Panc1 (cell line): ENCODE data around the gene PLEKHA7. TPM values are rescaled to one million over a fixed set of nuclear protein-coding genes. Genes with fewer than 3 reads are reported as not detected.

Experiments
- ATAC-seq: fragments of 200-7000 bp; cut with Tn5 transposase; 2 replicates; pipeline ENCODE4 v1.9.1; 2020; ENCODE audit warnings: mild to moderate bottlenecking, moderate library complexity
- BruUV-seq: library from RNA; stranded (reverse); fragments of 400-500 nt; replicated peaks from 2 replicates; lab custom pipeline; 2021; lab: Mats Ljungman, UMichigan
- CTCF ChIA-PET: fragments of 300-600 bp; sonication (Branson Sonifier 250); formaldehyde crosslinking; loops from one replicate; lab custom pipeline; 2022; ENCODE audit warnings: antibody characterized with exemption; lab: Charles Lee
- POLR2A ChIA-PET: fragments of 300-600 bp; sonication (Branson Sonifier 250); formaldehyde crosslinking; loops from one replicate; lab custom pipeline; 2022; ENCODE audit warnings: antibody characterized with exemption; lab: Charles Lee
- DNase-seq: peaks from one replicate; pipeline ENCODE4 v3.0.0-alpha.2; 2010; ENCODE audit warnings: low read depth, low spot score
- H3K27ac ChIP-seq: 2 replicates; pipeline ENCODE4 v1.5.1; 2011; ENCODE audit warnings: mild to moderate bottlenecking, low read length, inconsistent platforms
- H3K27me3 ChIP-seq: fragments of 200-500 bp; sonication (Bioruptor generic); 2 replicates; pipeline ENCODE4 v1.6.0; 2014; ENCODE audit warnings: low read length, inconsistent platforms; ENCODE audit not compliant: control insufficient read depth, insufficient read depth
- H3K36me3 ChIP-seq: fragments of 200-500 bp; sonication (Bioruptor generic); 2 replicates; pipeline ENCODE4 v1.5.1; 2014; ENCODE audit warnings: inconsistent platforms, mild to moderate bottlenecking, low read length, moderate library complexity; ENCODE audit not compliant: control insufficient read depth, insufficient read depth
- H3K4me1 ChIP-seq: 2 replicates; pipeline ENCODE4 v1.5.1; 2011; ENCODE audit warnings: inconsistent platforms, mild to moderate bottlenecking, low read length, moderate library complexity; ENCODE audit not compliant: control insufficient read depth, insufficient read depth
- H3K4me3 ChIP-seq, 2 experiments: 2 replicates each; pipeline ENCODE4 v1.5.1; 2011 to 2012; ENCODE audit warnings: low read depth in 2 of 2, low read length in 2 of 2, mild to moderate bottlenecking in 2 of 2, inconsistent platforms in 1 of 2, moderate library complexity in 1 of 2
- H3K9me3 ChIP-seq: fragments of 200-500 bp; sonication (Bioruptor generic); 2 replicates; pipeline ENCODE4 v1.5.1; 2014; ENCODE audit warnings: low read depth, mild to moderate bottlenecking, inconsistent platforms, low read length, moderate library complexity; ENCODE audit not compliant: control insufficient read depth, insufficient read depth
- CTCF ChIP-seq: fragments of 450-650 bp; IDR thresholded peaks from 2 replicates; pipeline ENCODE4 v1.5.1; 2017; ENCODE audit warnings: mild to moderate bottlenecking
- POLR2AphosphoS5 ChIP-seq: IDR thresholded peaks from 2 replicates; pipeline ENCODE4 v1.6.1; 2012; ENCODE audit warnings: mild to moderate bottlenecking, low read depth, low read length, moderate library complexity
- SIN3A ChIP-seq: IDR thresholded peaks from 2 replicates; pipeline ENCODE4 v1.6.1; 2012; ENCODE audit warnings: low read depth, mild to moderate bottlenecking, low read length, moderate library complexity, borderline replicate concordance; ENCODE audit not compliant: insufficient read depth
- TCF7L2 ChIP-seq: IDR thresholded peaks from 2 replicates; pipeline ENCODE4 v1.6.1; 2011; ENCODE audit warnings: mild to moderate bottlenecking, low read depth, low read length, inconsistent platforms
- in situ Hi-C: cut with HindIII; loops from 2 replicates; pipeline ENCODE4 v1.10.0; 2016; ENCODE audit warnings: low sequenced_read_pairs, low pct_unique_long_range_greater_than_20kb
- intact Hi-C: fragments of 100-400 bp; cut with micrococcal nuclease; formaldehyde crosslinking; loops from one replicate; pipeline ENCODE4 v1.10.0; 2022; ENCODE audit not compliant: unreplicated experiment
- total RNA-seq: library from RNA; stranded (reverse); gene quantifications from one replicate; pipeline ENCODE4 v1.2.1, GENCODE V29; 2021; ENCODE audit not compliant: unreplicated experiment
- TF ChIP-seq, protein P1 (sequence below), 2 experiments: IDR thresholded peaks; 2 replicates each; pipeline ENCODE4 v1.6.1; 2011 to 2012; ENCODE audit warnings: low read depth in 2 of 2, control low read depth in 1 of 2, low read length in 1 of 2, mild to moderate bottlenecking in 1 of 2, moderate library complexity in 1 of 2; ENCODE audit not compliant: insufficient read depth in 1 of 2

PLEKHA7 gene
- total RNA-seq, 1 experiment from 2014 or later, result 11.6 TPM

DNA sequence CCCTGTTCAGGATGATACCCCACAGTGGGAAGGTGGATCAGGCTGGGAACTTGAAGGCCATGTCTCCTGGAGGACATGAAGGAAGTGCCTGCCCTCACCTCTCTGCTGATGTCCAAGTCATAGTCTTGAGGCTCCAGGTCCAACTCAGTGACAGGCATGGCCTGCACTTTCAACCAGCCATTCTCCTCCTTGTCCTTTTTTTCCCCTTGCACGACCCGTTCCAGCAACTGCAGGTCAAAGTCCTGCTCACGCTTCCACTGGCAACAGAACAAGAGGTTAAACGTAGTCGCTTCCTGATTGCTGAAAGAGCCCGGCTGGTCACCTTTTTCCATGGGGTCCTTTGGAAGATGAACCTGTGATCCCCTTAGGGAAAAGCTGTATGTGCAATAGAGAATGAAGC is 228.1 kb downstream of the PLEKHA7 start:
- in situ Hi-C loops (no loop called here), intact Hi-C loops (loop anchor here (10.0 kb wide), 1 partner anchor 279 kb away; no protein-coding TSS in a partner anchor)
- DNase-seq (no peak), ATAC-seq (no peak)
- no peaks in the 10 kb centered on the region for H3K36me3 ChIP-seq
- no peak overlapping the region for H3K27ac ChIP-seq
- H3K9me3 ChIP-seq, result no peaks in the 10 kb centered on the region
- ChIA-PET POLR2A (interaction anchor here (0.6 kb wide), 1 partner anchor 32 kb away, joined by 3 read pairs; no protein-coding TSS in a partner anchor), CTCF (interaction anchor here (0.6 kb wide), 2 partner anchors 106 to 277 kb away, joined by 3 to 4 read pairs; no protein-coding TSS in a partner anchor)
- H3K4me3 ChIP-seq, result no peak overlapping the region
- peaks cover 4% of the 10 kb centered on the region; the same call in 1 of the 2 replicates for H3K4me1 ChIP-seq
- H3K27me3 ChIP-seq, result no peaks in the 10 kb centered on the region
- no TSS peak for BruUV-seq
- TF ChIP-seq CTCF (no peak), SIN3A (no peak), POLR2AphosphoS5 (no peak), TCF7L2 (no peak)
- TF ChIP-seq, protein P1, sequence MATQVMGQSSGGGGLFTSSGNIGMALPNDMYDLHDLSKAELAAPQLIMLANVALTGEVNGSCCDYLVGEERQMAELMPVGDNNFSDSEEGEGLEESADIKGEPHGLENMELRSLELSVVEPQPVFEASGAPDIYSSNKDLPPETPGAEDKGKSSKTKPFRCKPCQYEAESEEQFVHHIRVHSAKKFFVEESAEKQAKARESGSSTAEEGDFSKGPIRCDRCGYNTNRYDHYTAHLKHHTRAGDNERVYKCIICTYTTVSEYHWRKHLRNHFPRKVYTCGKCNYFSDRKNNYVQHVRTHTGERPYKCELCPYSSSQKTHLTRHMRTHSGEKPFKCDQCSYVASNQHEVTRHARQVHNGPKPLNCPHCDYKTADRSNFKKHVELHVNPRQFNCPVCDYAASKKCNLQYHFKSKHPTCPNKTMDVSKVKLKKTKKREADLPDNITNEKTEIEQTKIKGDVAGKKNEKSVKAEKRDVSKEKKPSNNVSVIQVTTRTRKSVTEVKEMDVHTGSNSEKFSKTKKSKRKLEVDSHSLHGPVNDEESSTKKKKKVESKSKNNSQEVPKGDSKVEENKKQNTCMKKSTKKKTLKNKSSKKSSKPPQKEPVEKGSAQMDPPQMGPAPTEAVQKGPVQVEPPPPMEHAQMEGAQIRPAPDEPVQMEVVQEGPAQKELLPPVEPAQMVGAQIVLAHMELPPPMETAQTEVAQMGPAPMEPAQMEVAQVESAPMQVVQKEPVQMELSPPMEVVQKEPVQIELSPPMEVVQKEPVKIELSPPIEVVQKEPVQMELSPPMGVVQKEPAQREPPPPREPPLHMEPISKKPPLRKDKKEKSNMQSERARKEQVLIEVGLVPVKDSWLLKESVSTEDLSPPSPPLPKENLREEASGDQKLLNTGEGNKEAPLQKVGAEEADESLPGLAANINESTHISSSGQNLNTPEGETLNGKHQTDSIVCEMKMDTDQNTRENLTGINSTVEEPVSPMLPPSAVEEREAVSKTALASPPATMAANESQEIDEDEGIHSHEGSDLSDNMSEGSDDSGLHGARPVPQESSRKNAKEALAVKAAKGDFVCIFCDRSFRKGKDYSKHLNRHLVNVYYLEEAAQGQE (IDR thresholded peaks at IDR 0.05; ENCODE audit: insufficient read depth in 1 of 2, low read depth in 2 of 2, low read length in 1 of 2), result no peak

DNA sequence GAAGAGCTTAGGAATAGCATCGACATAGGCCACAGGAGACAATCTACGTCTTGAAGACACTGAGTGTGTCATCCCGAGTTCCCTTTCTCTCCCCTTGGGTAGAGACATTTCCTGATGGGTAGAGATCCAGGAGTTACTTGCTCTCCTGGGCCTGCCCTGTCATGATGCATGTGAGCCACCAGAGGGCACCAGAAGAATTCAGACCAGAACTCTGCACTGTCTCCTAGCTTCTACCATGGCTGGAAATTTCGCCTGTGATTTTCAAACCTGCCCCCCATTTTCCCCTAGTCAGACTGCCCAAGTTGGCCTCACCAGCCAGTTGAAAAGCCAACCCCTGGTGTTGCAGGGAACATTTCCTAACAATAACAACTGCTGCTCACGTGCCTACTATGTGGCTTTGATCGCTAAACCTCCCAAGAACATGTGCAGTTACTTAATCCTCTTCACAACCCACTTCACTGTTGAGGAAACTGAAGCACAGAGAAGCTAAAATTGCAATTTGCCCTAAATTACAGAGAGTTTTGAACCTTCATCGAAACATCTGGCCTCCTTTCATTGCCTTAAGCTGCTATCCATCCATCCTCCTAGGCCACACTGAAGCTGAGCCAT is 228.6 kb downstream of the PLEKHA7 start:
- no peaks in the 10 kb centered on the region for H3K9me3 ChIP-seq
- no peak for DNase-seq
- peak; percentile 84 for ATAC-seq
- BruUV-seq, result no TSS peak
- ChIA-PET CTCF (interaction anchor here (0.6 kb wide), 3 partner anchors 107 to 277 kb away, joined by 3 to 4 read pairs (median 4); no protein-coding TSS in a partner anchor), POLR2A (no interaction called here)
- no peak overlapping the region for H3K4me3 ChIP-seq
- H3K36me3 ChIP-seq, result no peaks in the 10 kb centered on the region
- TF ChIP-seq CTCF (peak; percentile 91), POLR2AphosphoS5 (no peak)
- in situ Hi-C loops (no loop called here), intact Hi-C loops (loop anchor here (10.0 kb wide), 1 partner anchor 279 kb away; no protein-coding TSS in a partner anchor)
- no peaks in the 10 kb centered on the region for H3K27me3 ChIP-seq
- H3K4me1 ChIP-seq, result peaks cover 4% of the 10 kb centered on the region; the same call in 1 of the 2 replicates
- no peak overlapping the region for H3K27ac ChIP-seq
